ENCODE measurements around the gene CAPN15. TPM values are rescaled to one million over a fixed set of nuclear protein-coding genes. Genes with fewer than 3 reads are reported as not detected.

Gene CAPN15
- total and polyA plus RNA-seq, 9 of the 15 experiments (the other 6 are each of a cell fraction or from before 2014, with no cell fraction given): 0.62 to 111 (median 14.2) TPM

- Histone ChIP-seq H4K20me1 (replicated peaks; ENCODE audit: control insufficient read depth, insufficient read depth, low read length) (peaks cover 15% of the 10 kb centered on the region), H3K9me1 (ENCODE audit: control insufficient read depth, insufficient read depth, low read length) (peaks cover 13% of the 10 kb centered on the region), H3K79me2 (ENCODE audit: control insufficient read depth, insufficient read depth, low read length) (peaks cover 83% of the 10 kb centered on the region), H2AFZ (ENCODE audit: low read depth, low read length) (no peak overlapping the region), H3K4me1 (replicated peaks in 1 of 2; ENCODE audit: control insufficient read depth in 2 of 2, insufficient read depth in 2 of 2, low read length in 2 of 2) (peaks cover 27 to 73% of the 10 kb centered on the region in 2 experiments), H3K4me3 (peak overlapping the region; percentile 68), H3K4me2 (ENCODE audit: insufficient read depth, low read length) (peak overlapping the region; percentile 90), H3K9ac (ENCODE audit: insufficient read depth in 1 of 2, low read depth in 2 of 2, low read length in 2 of 2) (peak overlapping the region; percentile 92 to 95), H3K9me3 (replicated peaks; ENCODE audit: control insufficient read depth, insufficient read depth, low read depth, low read length) (no peaks in the 10 kb centered on the region), H3K27ac (ENCODE audit: extremely low read depth, low read depth, low read length) (peak overlapping the region; percentile 89), H3K36me3 (ENCODE audit: control insufficient read depth, insufficient read depth, low read length) (peaks cover 27% of the 10 kb centered on the region; the same call in 2 of the 3 replicates), H3K27me3 (ENCODE audit: control insufficient read depth in 2 of 2, insufficient read depth in 2 of 2, low read length in 2 of 2) (no peaks in the 10 kb centered on the region)
- under 1% methylated on average over 38 of the region's 55 CpGs for WGBS (ENCODE audit: insufficient coverage, low coverage, missing lambda C conversion rate)
- ATAC-seq (peak; percentile 16), FAIRE-seq (peak; percentile 78), DNase-seq (ENCODE audit: extremely low read depth in 1 of 4, low spot score in 3 of 4) (peak; percentile 39 to 79 (median 62))
- ChIA-PET POLR2A (interaction anchor here (0.7 to 1.1 kb wide), 3 partner anchors 16 to 293 kb away, joined by 3 read pairs; partner anchors contain the start of gene FAM234A), CTCF (ENCODE audit: low intra/inter-chr PET ratio) (interaction anchor here (0.6 kb wide), 1 partner anchor 161 kb away, joined by 3 read pairs; no protein-coding TSS in a partner anchor)
- BruUV-seq (replicated peaks): TSS peak; percentile 47
- intact Hi-C loops (cut with micrococcal nuclease): loop anchor here (5.0 kb wide), 1 partner anchor 39 kb away; the partner anchor contains the start of genes NHLRC4 and PIGQ
- in situ Hi-C loops (cut with MboI): no loop called here
- TF ChIP-seq JUN (IDR thresholded peaks at IDR 0.05; ENCODE audit: borderline replicate concordance, low read depth, low read length): peak; percentile 34; the same call in 1 of the 2 replicates
- no peak for TF ChIP-seq JUN (CRISPR knock-in tag; IDR thresholded peaks at IDR 0.05; ENCODE audit: borderline replicate concordance)
- peak; percentile 87 for TF ChIP-seq ETV1 (tag; conservative IDR thresholded peaks at IDR 0.05; ENCODE audit: low read depth)
- TF ChIP-seq ZBTB1 (CRISPR knock-in tag; IDR thresholded peaks at IDR 0.05; ENCODE audit: borderline replicate concordance, low read depth): peak; percentile 49; the same call in 1 of the 2 replicates
- TF ChIP-seq SAP30 (IDR thresholded peaks at IDR 0.05; ENCODE audit: borderline replicate concordance, insufficient read depth, low read depth, low read length, poor library complexity, severe bottlenecking): peak; percentile 23
- TF ChIP-seq HDAC8 (tag; IDR thresholded peaks at IDR 0.05): peak; percentile 70; the same call in 1 of the 2 replicates
- TF ChIP-seq PHF8 (IDR thresholded peaks at IDR 0.05; ENCODE audit: borderline replicate concordance, low read length): peak; percentile 30; the same call in 1 of the 2 replicates
- TF ChIP-seq ZNF785 (CRISPR knock-in tag; IDR thresholded peaks at IDR 0.05): no peak
- TF ChIP-seq CXXC5 (CRISPR knock-in tag; IDR thresholded peaks at IDR 0.05): peak; percentile 19; the same call in 1 of the 2 replicates
- no peak for TF ChIP-seq RCOR1 (IDR thresholded peaks at IDR 0.05; ENCODE audit: borderline replicate concordance in 1 of 2, low read depth in 2 of 2, low read length in 2 of 2)
- no peak for TF ChIP-seq JUNB (CRISPR knock-in tag; conservative IDR thresholded peaks at IDR 0.05)
- peak; percentile 27 for TF ChIP-seq KDM5B (IDR thresholded peaks at IDR 0.05; ENCODE audit: insufficient replicate concordance, low read depth, low read length)
- TF ChIP-seq E2F3 (CRISPR knock-in tag; IDR thresholded peaks at IDR 0.05): peak; percentile 39; the same call in 1 of the 2 replicates
- TF ChIP-seq EP400 (IDR thresholded peaks at IDR 0.05): peak; percentile 60
- TF ChIP-seq ZNF263 (CRISPR knock-in tag; IDR thresholded peaks at IDR 0.05; ENCODE audit: borderline replicate concordance): peak; percentile 60; the same call in 1 of the 2 replicates
- peak; percentile 84 for TF ChIP-seq L3MBTL2 (IDR thresholded peaks at IDR 0.05)
- TF ChIP-seq RBM22 (IDR thresholded peaks at IDR 0.05; ENCODE audit: low read depth, low read length, poor library complexity, severe bottlenecking): peak; percentile 74
- TF ChIP-seq MYC (IDR thresholded peaks at IDR 0.05; ENCODE audit: low read depth, low read length): peak; percentile 60; the same call in 1 of the 2 replicates
- TF ChIP-seq MYC (CRISPR knock-in tag; IDR thresholded peaks at IDR 0.05; ENCODE audit: borderline replicate concordance, low read depth): peak; percentile 74; the same call in 1 of the 2 replicates
These were observed 849 bp downstream of the CAPN15 start for GRCh38 chr16:528111-529011.

All from K562 (cell line).